ENCODE data around the gene PPP1CA. TPM values are rescaled to one million over a fixed set of nuclear protein-coding genes. Genes with fewer than 3 reads are reported as not detected.

Gene PPP1CA
- total RNA-seq, 1 donor from 2014 or later: 159 TPM

DNA sequence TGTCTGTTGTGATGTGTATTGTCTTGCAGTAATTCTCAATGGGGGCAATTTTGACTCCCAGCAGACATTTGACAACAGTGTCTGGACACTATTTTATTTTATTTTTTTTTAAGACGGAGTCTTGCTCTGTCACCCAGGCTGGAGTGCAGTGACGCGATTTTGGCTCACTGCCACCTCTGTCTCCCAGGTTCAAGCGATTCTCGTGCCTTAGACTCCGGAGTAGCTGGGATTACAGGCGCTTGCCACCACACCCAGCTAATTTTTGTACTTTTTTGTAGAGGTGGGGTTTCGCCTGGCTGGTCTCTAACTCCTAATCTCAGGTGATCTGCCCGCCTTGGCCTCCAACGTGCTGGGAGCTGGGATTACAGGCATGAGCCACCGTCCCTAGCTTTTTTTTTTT lies 28.1 kb upstream of the PPP1CA start:
- Histone ChIP-seq H3K9me3 (ENCODE audit: insufficient read depth, low read depth, low read length) (no peaks in the 10 kb centered on the region), H3K79me2 (ENCODE audit: insufficient read depth, low read length) (peaks cover 26% of the 10 kb centered on the region), H3K27me3 (ENCODE audit: insufficient read depth, low read length) (no peaks in the 10 kb centered on the region), H2AFZ (ENCODE audit: low read depth, low read length) (no peak overlapping the region), H3K4me3 (ENCODE audit: insufficient read depth, low read depth, low read length) (no peak overlapping the region), H3K36me3 (ENCODE audit: insufficient read depth, low read length) (peaks cover 8% of the 10 kb centered on the region), H4K20me1 (ENCODE audit: insufficient read depth, low read length) (peaks cover 3% of the 10 kb centered on the region), H3K4me2 (ENCODE audit: low read length) (peak overlapping the region; percentile 100), H3K4me1 (ENCODE audit: insufficient read depth, low read length) (peaks cover 14% of the 10 kb centered on the region), H3K9ac (ENCODE audit: low read length) (peak overlapping the region; percentile 98), H3K27ac (ENCODE audit: low read depth, low read length) (no peak overlapping the region)
- Mint-ChIP-seq H3K4me3 (ENCODE audit: unreplicated experiment) (peak overlapping the region; percentile 97), H3K4me1 (ENCODE audit: low read depth, unreplicated experiment) (peaks cover 2% of the 10 kb centered on the region), H3K36me3 (ENCODE audit: low read depth, unreplicated experiment) (peaks cover 8% of the 10 kb centered on the region), H3K9me3 (ENCODE audit: unreplicated experiment) (no peaks in the 10 kb centered on the region), H3K27me3 (ENCODE audit: low read depth, unreplicated experiment) (no peaks in the 10 kb centered on the region), H3K27ac (ENCODE audit: unreplicated experiment) (no peak overlapping the region)
- FAIRE-seq: no peak
- no peak for DNase-seq (ENCODE audit: low read depth)
- TF ChIP-seq CTCF (IDR thresholded peaks at IDR 0.05; ENCODE audit: insufficient read depth, low read depth, low read length) (no peak), EZH2 (IDR thresholded peaks at IDR 0.05; ENCODE audit: insufficient read depth, low read length) (no peak)

GRCh38 chr11:67429038-67429668 lies 27.5 kb upstream of the PPP1CA start:
- Histone ChIP-seq H3K4me3 (ENCODE audit: insufficient read depth, low read depth, low read length) (peak overlapping the region; percentile 99), H2AFZ (ENCODE audit: low read depth, low read length) (peak overlapping the region; percentile 87), H4K20me1 (ENCODE audit: insufficient read depth, low read length) (peaks cover 3% of the 10 kb centered on the region), H3K27ac (ENCODE audit: low read depth, low read length) (peak overlapping the region; percentile 85), H3K27me3 (ENCODE audit: insufficient read depth, low read length) (no peaks in the 10 kb centered on the region), H3K9me3 (ENCODE audit: insufficient read depth, low read depth, low read length) (no peaks in the 10 kb centered on the region), H3K4me2 (ENCODE audit: low read length) (peak overlapping the region; percentile 100), H3K9ac (ENCODE audit: low read length) (peak overlapping the region; percentile 98), H3K36me3 (ENCODE audit: insufficient read depth, low read length) (peaks cover 6% of the 10 kb centered on the region), H3K4me1 (ENCODE audit: insufficient read depth, low read length) (peaks cover 14% of the 10 kb centered on the region), H3K79me2 (ENCODE audit: insufficient read depth, low read length) (peaks cover 26% of the 10 kb centered on the region)
- DNase-seq (ENCODE audit: low read depth): no peak
- Mint-ChIP-seq H3K4me1 (ENCODE audit: low read depth, unreplicated experiment) (peaks cover 2% of the 10 kb centered on the region), H3K36me3 (ENCODE audit: low read depth, unreplicated experiment) (peaks cover 8% of the 10 kb centered on the region), H3K4me3 (ENCODE audit: unreplicated experiment) (peak overlapping the region; percentile 97), H3K27ac (ENCODE audit: unreplicated experiment) (peak overlapping the region; percentile 64), H3K27me3 (ENCODE audit: low read depth, unreplicated experiment) (no peaks in the 10 kb centered on the region), H3K9me3 (ENCODE audit: unreplicated experiment) (no peaks in the 10 kb centered on the region)
- FAIRE-seq: no peak
- TF ChIP-seq CTCF (IDR thresholded peaks at IDR 0.05; ENCODE audit: insufficient read depth, low read depth, low read length) (no peak), EZH2 (IDR thresholded peaks at IDR 0.05; ENCODE audit: insufficient read depth, low read length) (no peak)
